GM23248 (cell line): Measurements from ENCODE around the gene CPPED1. TPM values are rescaled to one million over a fixed set of nuclear protein-coding genes. Genes with fewer than 3 reads are reported as not detected.

Source experiments
- DNase-seq: peaks from one replicate; pipeline ENCODE4 v3.0.0-alpha.2; 2015
- H2AFZ ChIP-seq: fragments of 200-600 bp; sonication (generic); 2 replicates; pipeline ENCODE4 v1.6.1; 2016; ENCODE audit warnings: antibody characterized with exemption
- H3F3A ChIP-seq: fragments of 200-600 bp; sonication (generic); 2 replicates; pipeline ENCODE4 v1.6.1; 2016; ENCODE audit warnings: mild to moderate bottlenecking, antibody characterized with exemption, mixed run types; ENCODE audit not compliant: insufficient read depth
- H3K27ac ChIP-seq: fragments of 200-600 bp; sonication (generic); 2 replicates; pipeline ENCODE4 v1.5.1; 2016; ENCODE audit warnings: mild to moderate bottlenecking
- H3K27me3 ChIP-seq: fragments of 200-600 bp; sonication (generic); replicated peaks from 2 replicates; pipeline ENCODE4 v1.6.1; 2016; ENCODE audit warnings: mild to moderate bottlenecking; ENCODE audit not compliant: insufficient read depth
- H3K36me3 ChIP-seq: fragments of 200-600 bp; sonication (generic); 2 replicates; pipeline ENCODE4 v1.6.1; 2016; ENCODE audit warnings: low read depth, mild to moderate bottlenecking
- H3K4me1 ChIP-seq: fragments of 200-600 bp; sonication (generic); 2 replicates; pipeline ENCODE4 v1.6.1; 2016; ENCODE audit warnings: mild to moderate bottlenecking; ENCODE audit not compliant: insufficient read depth
- H3K4me2 ChIP-seq: fragments of 200-600 bp; sonication (generic); one replicate; pipeline ENCODE4 v1.6.1; 2016; ENCODE audit warnings: mild to moderate bottlenecking; ENCODE audit not compliant: unreplicated experiment
- H3K4me3 ChIP-seq: fragments of 200-600 bp; sonication (generic); 2 replicates; pipeline ENCODE4 v1.5.1; 2016; ENCODE audit warnings: mild to moderate bottlenecking
- H3K79me2 ChIP-seq: fragments of 200-600 bp; sonication (generic); 2 replicates; pipeline ENCODE4 v1.6.1; 2016; ENCODE audit warnings: mild to moderate bottlenecking; ENCODE audit not compliant: insufficient read depth
- H3K9ac ChIP-seq: fragments of 200-600 bp; sonication (generic); 2 replicates; pipeline ENCODE4 v1.6.1; 2016; ENCODE audit warnings: mild to moderate bottlenecking
- H3K9me2 ChIP-seq: fragments of 200-600 bp; sonication (generic); 2 replicates; pipeline ENCODE4 v1.6.1; 2016; ENCODE audit warnings: mixed run types, mild to moderate bottlenecking, moderate library complexity; ENCODE audit not compliant: insufficient read depth
- H3K9me3 ChIP-seq: fragments of 200-600 bp; sonication (generic); one replicate; pipeline ENCODE4 v1.6.1; 2017; ENCODE audit warnings: low read depth
- H4K20me1 ChIP-seq: fragments of 200-600 bp; sonication (generic); 2 replicates; pipeline ENCODE4 v1.6.0; 2016; ENCODE audit not compliant: insufficient read depth
- EZH2 ChIP-seq: fragments of 200-600 bp; sonication (generic); IDR thresholded peaks from 2 replicates; pipeline ENCODE4 v1.6.1; 2018; ENCODE audit warnings: antibody characterized with exemption, mild to moderate bottlenecking; ENCODE audit not compliant: insufficient read depth, poor library complexity, severe bottlenecking
- EZH2phosphoT487 ChIP-seq: fragments of 200-600 bp; sonication (generic); IDR thresholded peaks from 2 replicates; pipeline ENCODE4 v1.6.1; 2018; ENCODE audit warnings: antibody characterized with exemption, moderate library complexity, mild to moderate bottlenecking, low read depth; ENCODE audit not compliant: insufficient read depth
- WGBS, 2 experiments: methylation state at CpG; one replicate each; pipeline ENCODE4 v1.1.6; 2015 to 2017; ENCODE audit warnings: low lambda C conversion rate in 2 of 2, low coverage in 1 of 2; ENCODE audit errors: missing lambda C conversion rate in 2 of 2; 5-methylcytosine and 5-hydroxymethylcytosine counted together
- in situ Hi-C: fragments of 300-500 bp; cut with MboI; formaldehyde crosslinking; loops from 2 replicates; pipeline ENCODE4 v1.15.0; 2020
- polyA plus RNA-seq: library from polyadenylated mRNA; unstranded; fragments of >200 nt; fragmentation: Nextera tagmentation; extraction: Ambion mirVana; gene quantifications from 2 replicates; pipeline ENCODE4 v1.2.1, GENCODE V29; 2016
- total RNA-seq: library from RNA; depleted of rRNA; stranded (reverse); fragments of >200 nt; shearing (Covaris generic); gene quantifications from 2 replicates; pipeline ENCODE4 v1.2.3, GENCODE V29; 2014

The CPPED1 gene
- total and polyA plus RNA-seq, 2 experiments from 2014 or later, result 11.7 to 39.1 TPM

- TF ChIP-seq EZH2phosphoT487 (no peak), EZH2 (no peak)
- H4K20me1 ChIP-seq, result no peaks in the 10 kb centered on the region
Observed at GRCh38 chr16:12672986-12673385, 130.7 kb downstream of the CPPED1 start.

GRCh38 chr16:12669908-12670307 lies 133.8 kb downstream of the CPPED1 start:
- Histone ChIP-seq H3K4me3 (no peak overlapping the region), H3F3A (peaks cover 14% of the 10 kb centered on the region), H3K4me1 (peaks cover 8% of the 10 kb centered on the region; the same call in 1 of the 2 replicates), H3K27me3 (no peaks in the 10 kb centered on the region), H3K79me2 (no peaks in the 10 kb centered on the region), H3K36me3 (no peaks in the 10 kb centered on the region), H4K20me1 (no peaks in the 10 kb centered on the region), H2AFZ (no peak overlapping the region), H3K9ac (no peak overlapping the region), H3K27ac (no peak overlapping the region), H3K9me2 (no peaks in the 10 kb centered on the region), H3K9me3 (no peaks in the 10 kb centered on the region), H3K4me2 (no peak overlapping the region)
- in situ Hi-C loops, result no loop called here
- no peak for DNase-seq
- no peak for TF ChIP-seq EZH2phosphoT487
- TF ChIP-seq EZH2, result no peak
- 93 to 97% methylated on average over 6 of the region's 6 CpGs for WGBS, 2 experiments

More at GRCh38 chr16:12672986-12673385, 130.7 kb downstream of the CPPED1 start:
- Histone ChIP-seq H3K9me3 (no peaks in the 10 kb centered on the region), H2AFZ (no peak overlapping the region), H3K4me3 (no peak overlapping the region), H3K36me3 (no peaks in the 10 kb centered on the region), H3K27me3 (no peaks in the 10 kb centered on the region), H3K9ac (no peak overlapping the region), H3F3A (peaks cover 26% of the 10 kb centered on the region), H3K9me2 (no peaks in the 10 kb centered on the region), H3K4me1 (peaks cover 25% of the 10 kb centered on the region), H3K27ac (no peak overlapping the region), H3K79me2 (no peaks in the 10 kb centered on the region), H3K4me2 (no peak overlapping the region)
- in situ Hi-C loops, result no loop called here
- no peak for DNase-seq
- 93 to 95% methylated on average over 8 of the region's 8 CpGs for WGBS, 2 experiments

- no peak overlapping the region for H3K27ac ChIP-seq
- no peaks in the 10 kb centered on the region for H4K20me1 ChIP-seq
- H3K4me1 ChIP-seq, result no peaks in the 10 kb centered on the region
- 66 to 68% methylated on average over 3 of the region's 3 CpGs for WGBS, 2 experiments
- no peaks in the 10 kb centered on the region for H3K9me2 ChIP-seq
- no peaks in the 10 kb centered on the region for H3K27me3 ChIP-seq
- no peaks in the 10 kb centered on the region for H3K9me3 ChIP-seq
- TF ChIP-seq EZH2, result no peak
- no peak for TF ChIP-seq EZH2phosphoT487
- no peak overlapping the region for H3K4me3 ChIP-seq
- H3K36me3 ChIP-seq, result peaks cover 4% of the 10 kb centered on the region; the same call in 1 of the 2 replicates
- in situ Hi-C loops, result no loop called here
- no peak for DNase-seq
- no peak overlapping the region for H3K4me2 ChIP-seq
- H3F3A ChIP-seq, result no peaks in the 10 kb centered on the region
- no peak overlapping the region for H2AFZ ChIP-seq
- no peaks in the 10 kb centered on the region for H3K79me2 ChIP-seq
- no peak overlapping the region for H3K9ac ChIP-seq
Observed at GRCh38 chr16:12667909-12668308, 135.8 kb downstream of the CPPED1 start.

GRCh38 chr16:12664164-12664733 lies 139.4 kb downstream of the CPPED1 start:
- Histone ChIP-seq H4K20me1 (no peaks in the 10 kb centered on the region), H3K4me3 (no peak overlapping the region), H3K4me1 (no peaks in the 10 kb centered on the region), H3K9me3 (no peaks in the 10 kb centered on the region), H3K27me3 (no peaks in the 10 kb centered on the region), H2AFZ (no peak overlapping the region), H3K9ac (no peak overlapping the region), H3K36me3 (peaks cover 4% of the 10 kb centered on the region; the same call in 1 of the 2 replicates), H3K79me2 (no peaks in the 10 kb centered on the region), H3K27ac (no peak overlapping the region), H3K4me2 (no peak overlapping the region), H3K9me2 (no peaks in the 10 kb centered on the region), H3F3A (no peaks in the 10 kb centered on the region)
- WGBS, 2 experiments, result 94 to 99% methylated on average over 9 of the region's 9 CpGs
- TF ChIP-seq EZH2phosphoT487 (no peak), EZH2 (no peak)
- no peak for DNase-seq
- in situ Hi-C loops, result no loop called here

GRCh38 chr16:12661656-12662172 lies 142.0 kb downstream of the CPPED1 start:
- no peaks in the 10 kb centered on the region for H3K9me3 ChIP-seq
- in situ Hi-C loops, result no loop called here
- no peak overlapping the region for H3K4me3 ChIP-seq
- no peaks in the 10 kb centered on the region for H3K9me2 ChIP-seq
- H3K4me1 ChIP-seq, result no peaks in the 10 kb centered on the region
- no peaks in the 10 kb centered on the region for H3K79me2 ChIP-seq
- no peak for TF ChIP-seq EZH2phosphoT487
- no peak for TF ChIP-seq EZH2
- no peak overlapping the region for H2AFZ ChIP-seq
- H3K4me2 ChIP-seq, result no peak overlapping the region
- H3F3A ChIP-seq, result no peaks in the 10 kb centered on the region
- H3K27ac ChIP-seq, result no peak overlapping the region
- peaks cover 4% of the 10 kb centered on the region; the same call in 1 of the 2 replicates for H3K36me3 ChIP-seq
- no peak overlapping the region for H3K9ac ChIP-seq
- no peaks in the 10 kb centered on the region for H4K20me1 ChIP-seq
- DNase-seq, result peak; percentile 44
- WGBS, 2 experiments, result 56 to 60% methylated on average over 10 of the region's 10 CpGs
- H3K27me3 ChIP-seq, result no peaks in the 10 kb centered on the region
